A549 (cell line): ENCODE results near the gene GBX2. TPM values are rescaled to one million over a fixed set of nuclear protein-coding genes. Genes with fewer than 3 reads are reported as not detected.

Experiments
- ATAC-seq, 2 experiments: fragments of 200-7000 bp in 1 of 2; fragments of >200 bp in 1 of 2; cut with Nextera tagmentation in 1 of 2; cut with Tn5 transposase in 1 of 2; 3 replicates each; pipeline versions ENCODE4 v1.8.0 to v1.9.1; 2018 to 2020; ENCODE audit warnings: mild to moderate bottlenecking in 1 of 2, moderate library complexity in 1 of 2
- CTCF ChIA-PET: fragments of 300-600 bp; sonication (Branson Sonifier 250); formaldehyde crosslinking; extraction: SDS; loops from one replicate; lab custom pipeline; 2021; ENCODE audit warnings: antibody characterized with exemption, inconsistent platforms; lab: Yijun Ruan, JAX
- POLR2A ChIA-PET: fragments of 350-600 bp; formaldehyde crosslinking; extraction: SDS; loops from one replicate; lab custom pipeline; 2021; ENCODE audit warnings: antibody characterized with exemption, inconsistent platforms; lab: Yijun Ruan, JAX
- DNase-seq, 2 experiments: peaks; one replicate each; pipeline versions ENCODE4 v3.0.0 to v3.0.0-alpha.2; 2011 to 2016; ENCODE audit warnings: low read depth in 1 of 2, low spot score in 1 of 2
- FAIRE-seq: peaks from 2 replicates; lab custom pipeline; 2011; peaks lifted over from hg19 to GRCh38; lab: Jason Lieb, UNC
- H3K27ac ChIP-seq, 2 experiments: fragments of >200 bp; sonication (Bioruptor Twin); formaldehyde crosslinking; 3 replicates each; pipeline ENCODE4 v1.5.1; 2016 to 2017
- H3K4me1 ChIP-seq: fragments of >200 bp; sonication (Bioruptor Twin); formaldehyde crosslinking; 3 replicates; pipeline ENCODE4 v1.6.1; 2016
- H3K4me2 ChIP-seq: fragments of >200 bp; sonication (Bioruptor Twin); formaldehyde crosslinking; 3 replicates; pipeline ENCODE4 v1.6.1; 2016
- H3K4me3 ChIP-seq: fragments of >200 bp; sonication (Bioruptor Twin); formaldehyde crosslinking; 3 replicates; pipeline ENCODE4 v1.5.1; 2016
- H3K9me3 ChIP-seq: fragments of >200 bp; sonication (Bioruptor Twin); formaldehyde crosslinking; 3 replicates; pipeline ENCODE4 v1.6.1; 2016
- BHLHE40 ChIP-seq: IDR thresholded peaks from 2 replicates; pipeline ENCODE4 v1.6.1; 2012; ENCODE audit warnings: low read depth, low read length, inconsistent platforms
- CBX8 ChIP-seq: fragments of 200-600 bp; sonication (generic); IDR thresholded peaks from 2 replicates; pipeline ENCODE4 v1.6.1; 2016
- CHD4 ChIP-seq: fragments of 200-600 bp; sonication (generic); IDR thresholded peaks from 2 replicates; pipeline ENCODE4 v1.6.1; 2016; ENCODE audit warnings: antibody characterized with exemption, mild to moderate bottlenecking, borderline replicate concordance
- EHMT2 ChIP-seq: fragments of 200-600 bp; sonication (generic); IDR thresholded peaks from 2 replicates; pipeline ENCODE4 v1.6.1; 2016; ENCODE audit warnings: antibody characterized with exemption, low read depth, mild to moderate bottlenecking, moderate library complexity
- EP300 ChIP-seq, 2 experiments: fragments of >200 bp; sonication (Bioruptor Twin); formaldehyde crosslinking; IDR thresholded peaks; 2 replicates in 1 of 2; 3 replicates in 1 of 2; pipeline ENCODE4 v1.6.1; 2016 to 2017
- GATA3 ChIP-seq: IDR thresholded peaks from 2 replicates; pipeline ENCODE4 v1.6.1; 2012; ENCODE audit warnings: borderline replicate concordance
- HEYL ChIP-seq: fragments of 250-450 bp; sonication (Bioruptor Pico); IDR thresholded peaks from 2 replicates; pipeline ENCODE4 v1.8.0; 2021; ENCODE audit warnings: mild to moderate bottlenecking, moderate library complexity
- HOXB13 ChIP-seq: fragments of 250-450 bp; sonication (Bioruptor Pico); IDR thresholded peaks from 2 replicates; pipeline ENCODE4 v1.5.0; 2020; ENCODE audit warnings: low read depth, mild to moderate bottlenecking, moderate library complexity
- JUN ChIP-seq, 2 experiments: fragments of >200 bp; sonication (Bioruptor Twin); formaldehyde crosslinking; IDR thresholded peaks; 2 replicates in 1 of 2; 3 replicates in 1 of 2; pipeline ENCODE4 v1.6.1; 2016 to 2017
- MAFK ChIP-seq: fragments of 450-650 bp; IDR thresholded peaks from 2 replicates; pipeline ENCODE4 v1.6.1; 2014; ENCODE audit not compliant: partially characterized antibody
- PBX3 ChIP-seq: IDR thresholded peaks from 2 replicates; pipeline ENCODE4 v1.6.1; 2012
- POLR2A ChIP-seq: IDR thresholded peaks from 2 replicates; pipeline ENCODE4 v1.6.1; 2012; ENCODE audit warnings: mild to moderate bottlenecking, low read length
- POLR2AphosphoS2 ChIP-seq: conservative IDR thresholded peaks from 2 replicates; pipeline ENCODE4 v1.6.1; 2012; ENCODE audit warnings: low read length, improper control_type of control experiment, inconsistent platforms
- RAD21 ChIP-seq, 2 experiments: fragments of >200 bp in 1 of 2; sonication (Bioruptor Twin) in 1 of 2; formaldehyde crosslinking in 1 of 2; IDR thresholded peaks in 1 of 2; conservative IDR thresholded peaks in 1 of 2; 2 replicates in 1 of 2; 3 replicates in 1 of 2; pipeline ENCODE4 v1.6.1; 2012 to 2018; ENCODE audit warnings: inconsistent platforms in 1 of 2
- RFX5 ChIP-seq: fragments of 450-650 bp; IDR thresholded peaks from 2 replicates; pipeline ENCODE4 v1.7.1; 2014; ENCODE audit warnings: antibody characterized with exemption, mild to moderate bottlenecking, moderate library complexity
- RNF2 ChIP-seq: fragments of 200-600 bp; sonication (generic); IDR thresholded peaks from 2 replicates; pipeline ENCODE4 v1.6.1; 2016; ENCODE audit warnings: low read depth, mild to moderate bottlenecking, antibody characterized with exemption, moderate library complexity, borderline replicate concordance
- TFCP2L1 ChIP-seq: fragments of 250-450 bp; sonication (Bioruptor Pico); IDR thresholded peaks from 2 replicates; pipeline ENCODE4 v1.5.0; 2021; ENCODE audit warnings: mild to moderate bottlenecking
- TP53 ChIP-seq: fragments of 250-450 bp; sonication (Bioruptor Pico); IDR thresholded peaks from 2 replicates; pipeline ENCODE4 v1.5.0; 2021; ENCODE audit warnings: mild to moderate bottlenecking, moderate library complexity
- USF2 ChIP-seq: fragments of 450-650 bp; IDR thresholded peaks from 2 replicates; pipeline ENCODE4 v1.6.1; 2014; ENCODE audit warnings: antibody characterized with exemption
- ZC3H11A ChIP-seq: fragments of 450-650 bp; IDR thresholded peaks from 2 replicates; pipeline ENCODE4 v1.6.1; 2014; ENCODE audit warnings: antibody characterized with exemption, mild to moderate bottlenecking
- WGBS: methylation state at CpG from one replicate; pipeline ENCODE4 v1.1.6; 2017; ENCODE audit errors: missing lambda C conversion rate; 5-methylcytosine and 5-hydroxymethylcytosine counted together
- polyA plus RNA-seq, 4 experiments: library from polyadenylated mRNA; depleted of rRNA in 3 of 4; stranded (reverse); fragments of >200 nt; fragmentation: RNase III in 1 of 4; extraction: RNeasy Plus Mini Kit Qiagen cat#74134 plus additional on column Dnase treatment in 1 of 4; gene quantifications; 2 replicates in 3 of 4; 3 replicates in 1 of 4; pipeline ENCODE4 v1.2.3, GENCODE V29; 2011 to 2017
- TF ChIP-seq, protein P1 (sequence below): fragments of >200 bp; sonication (Bioruptor Twin); formaldehyde crosslinking; IDR thresholded peaks from 2 replicates; pipeline ENCODE4 v1.6.1; 2016
- TF ChIP-seq, protein P2 (sequence below): IDR thresholded peaks from 2 replicates; pipeline ENCODE4 v1.6.1; 2012; ENCODE audit warnings: low read depth, borderline replicate concordance

GBX2 gene
- polyA plus RNA-seq, 2 of the 4 experiments (the other 2 are of a cell fraction), result 1.2 to 1.9 TPM

GRCh38 chr2:236171680-236172254, 3.6 kb upstream of the GBX2 start:
- H3K4me2 ChIP-seq, result no peak overlapping the region
- TF ChIP-seq MAFK (no peak), HOXB13 (no peak), PBX3 (no peak), RAD21 (conservative IDR thresholded peaks at IDR 0.05 in 1 of 2, IDR thresholded peaks at IDR 0.05 in 1 of 2) (no peak), BHLHE40 (no peak), CBX8 (no peak), ZC3H11A (no peak), HEYL (CRISPR knock-in tag) (no peak), POLR2AphosphoS2 (no peak), EHMT2 (no peak), GATA3 (no peak), POLR2A (no peak), CHD4 (no peak), TFCP2L1 (CRISPR knock-in tag) (no peak), RNF2 (no peak)
- TF ChIP-seq, protein P1, sequence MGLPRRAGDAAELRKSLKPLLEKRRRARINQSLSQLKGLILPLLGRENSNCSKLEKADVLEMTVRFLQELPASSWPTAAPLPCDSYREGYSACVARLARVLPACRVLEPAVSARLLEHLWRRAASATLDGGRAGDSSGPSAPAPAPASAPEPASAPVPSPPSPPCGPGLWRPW, result no peak
- TF ChIP-seq, protein P2, sequence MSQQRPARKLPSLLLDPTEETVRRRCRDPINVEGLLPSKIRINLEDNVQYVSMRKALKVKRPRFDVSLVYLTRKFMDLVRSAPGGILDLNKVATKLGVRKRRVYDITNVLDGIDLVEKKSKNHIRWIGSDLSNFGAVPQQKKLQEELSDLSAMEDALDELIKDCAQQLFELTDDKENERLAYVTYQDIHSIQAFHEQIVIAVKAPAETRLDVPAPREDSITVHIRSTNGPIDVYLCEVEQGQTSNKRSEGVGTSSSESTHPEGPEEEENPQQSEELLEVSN, result no peak
- TF ChIP-seq, all 56 proteins: peak for 0
- Histone ChIP-seq H3K4me3 (no peak overlapping the region), H3K9me3 (no peaks in the 10 kb centered on the region), H3K27ac (no peak overlapping the region), H3K4me1 (peaks cover 9% of the 10 kb centered on the region; the same call in 2 of the 3 replicates)
- DNase-seq (no peak), FAIRE-seq (no peak), ATAC-seq (no peak)
- CTCF ChIA-PET, result interaction anchor here (0.6 to 3.7 kb wide), 3 partner anchors 9 to 392 kb away, joined by 3 to 17 read pairs (median 8); no protein-coding TSS in a partner anchor
- WGBS, result 93% methylated on average over 16 of the region's 16 CpGs
- POLR2A ChIA-PET, result no interaction called here

DNA sequence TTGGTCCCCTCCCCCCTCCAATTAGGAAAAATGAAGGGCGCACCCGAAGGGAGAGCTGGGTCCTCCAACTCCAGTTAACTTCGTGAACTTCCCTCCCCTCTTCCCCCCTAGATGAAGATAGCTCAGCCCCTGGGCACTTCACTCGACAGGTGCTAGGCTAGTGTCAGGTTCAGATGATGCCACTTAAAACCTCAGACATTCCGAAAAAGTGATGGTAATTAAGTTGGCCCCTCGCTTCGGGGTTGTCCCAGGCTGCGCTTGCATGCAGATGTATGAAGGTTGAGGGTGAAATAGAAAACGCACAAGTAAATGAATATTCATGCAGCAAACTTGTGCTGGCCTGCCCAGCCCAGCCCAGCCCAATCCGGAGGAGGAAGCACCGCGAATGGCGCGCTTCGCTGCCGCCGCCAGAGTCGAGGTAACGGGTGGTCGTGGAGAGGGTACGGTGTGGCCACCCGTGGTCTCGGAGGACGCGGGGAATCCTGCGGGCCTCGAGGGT, 3.0 kb upstream of the GBX2 start:
- TF ChIP-seq USF2 (no peak), EP300 (IDR thresholded peaks at IDR 0.05) (no peak), TP53 (CRISPR knock-in tag) (no peak), RFX5 (no peak), JUN (IDR thresholded peaks at IDR 0.05) (no peak), HEYL (CRISPR knock-in tag) (no peak)
- CTCF ChIA-PET, result interaction anchor here (0.6 to 3.7 kb wide), 3 partner anchors 10 to 391 kb away, joined by 3 to 17 read pairs (median 8); no protein-coding TSS in a partner anchor
- no peak for FAIRE-seq
- no peak for DNase-seq
- Histone ChIP-seq H3K27ac (no peak overlapping the region), H3K4me3 (no peak overlapping the region), H3K4me1 (peaks cover 12% of the 10 kb centered on the region; the same call in 2 of the 3 replicates), H3K4me2 (no peak overlapping the region), H3K9me3 (no peaks in the 10 kb centered on the region)
- ATAC-seq, result no peak
- POLR2A ChIA-PET, result no interaction called here
- 92% methylated on average over 27 of the region's 27 CpGs for WGBS
